Mesenchymal stem cell (in vitro differentiated cells and primary cell): Measurements from ENCODE around the gene MRPL11.

Source experiments
- DNase-seq: peaks from one replicate; pipeline ENCODE4 v3.0.0-alpha.2; 2013
- H2AFZ ChIP-seq: one replicate; pipeline ENCODE4 v1.6.1; 2013; ENCODE audit warnings: low read depth, mild to moderate bottlenecking, control low read depth, inconsistent platforms, low read length, moderate library complexity
- H2AK5ac ChIP-seq: 2 replicates; pipeline ENCODE4 v1.6.1; 2013; ENCODE audit warnings: low read length, moderate library complexity, mild to moderate bottlenecking, inconsistent platforms; ENCODE audit not compliant: severe bottlenecking
- H2BK120ac ChIP-seq: one replicate; pipeline ENCODE4 v1.6.1; 2013; ENCODE audit warnings: low read depth, mild to moderate bottlenecking, inconsistent platforms, low read length, moderate library complexity
- H2BK12ac ChIP-seq, 2 experiments: one replicate each; pipeline ENCODE4 v1.6.1; 2013; ENCODE audit warnings: inconsistent platforms in 2 of 2, low read length in 2 of 2, mild to moderate bottlenecking in 2 of 2, moderate library complexity in 2 of 2, control low read depth in 1 of 2
- H2BK15ac ChIP-seq: one replicate; pipeline ENCODE4 v1.6.1; 2013; ENCODE audit warnings: mild to moderate bottlenecking, low read depth, inconsistent platforms; ENCODE audit not compliant: poor library complexity, severe bottlenecking
- H2BK5ac ChIP-seq: 2 replicates; pipeline ENCODE4 v1.6.1; 2013; ENCODE audit warnings: low read depth, mild to moderate bottlenecking, low read length, control low read depth, inconsistent platforms; ENCODE audit not compliant: poor library complexity, severe bottlenecking
- H3K14ac ChIP-seq, 2 experiments: one replicate each; pipeline ENCODE4 v1.6.1; 2013; ENCODE audit warnings: inconsistent platforms in 2 of 2, low read length in 2 of 2, control low read depth in 1 of 2, mild to moderate bottlenecking in 1 of 2, moderate library complexity in 1 of 2
- H3K18ac ChIP-seq, 2 experiments: one replicate each; pipeline ENCODE4 v1.6.1; 2013; ENCODE audit warnings: inconsistent platforms in 2 of 2, low read length in 2 of 2, control low read depth in 1 of 2, low read depth in 1 of 2, mild to moderate bottlenecking in 1 of 2
- H3K23ac ChIP-seq, 2 experiments: one replicate each; pipeline ENCODE4 v1.6.1; 2013; ENCODE audit warnings: inconsistent platforms in 2 of 2, low read length in 2 of 2, mild to moderate bottlenecking in 2 of 2, moderate library complexity in 2 of 2, control low read depth in 1 of 2
- H3K27ac ChIP-seq: 2 replicates; pipeline ENCODE4 v1.5.1; 2013; ENCODE audit warnings: mild to moderate bottlenecking, moderate library complexity, low read length, control low read depth, inconsistent platforms; ENCODE audit not compliant: poor library complexity, severe bottlenecking
- H3K27me3 ChIP-seq, 2 experiments: 2 replicates each; pipeline versions ENCODE4 v1.6.1 to v1.7.0; 2013; ENCODE audit warnings: low read length in 2 of 2, mild to moderate bottlenecking in 2 of 2, moderate library complexity in 2 of 2, control low read depth in 1 of 2, inconsistent platforms in 1 of 2; ENCODE audit not compliant: control insufficient read depth in 1 of 2, insufficient read depth in 1 of 2
- H3K36me3 ChIP-seq, 2 experiments: 2 replicates each; pipeline versions ENCODE4 v1.6.1 to v1.7.0; 2013; ENCODE audit warnings: low read length in 2 of 2, control low read depth in 1 of 2, inconsistent platforms in 1 of 2, low read depth in 1 of 2, mild to moderate bottlenecking in 1 of 2; ENCODE audit not compliant: insufficient read depth in 2 of 2, control insufficient read depth in 1 of 2
- H3K4ac ChIP-seq, 2 experiments: one replicate each; pipeline ENCODE4 v1.6.1; 2013; ENCODE audit warnings: inconsistent platforms in 2 of 2, low read length in 2 of 2, mild to moderate bottlenecking in 2 of 2, moderate library complexity in 2 of 2, control low read depth in 1 of 2, low read depth in 1 of 2
- H3K4me1 ChIP-seq: 2 replicates; pipeline ENCODE4 v1.6.1; 2013; ENCODE audit warnings: low read depth, low read length, control low read depth; ENCODE audit not compliant: control insufficient read depth, insufficient read depth
- H3K4me2 ChIP-seq: 2 replicates; pipeline ENCODE4 v1.6.1; 2013; ENCODE audit warnings: low read length, mild to moderate bottlenecking, inconsistent platforms; ENCODE audit not compliant: poor library complexity, severe bottlenecking
- H3K4me3 ChIP-seq, 2 experiments: 2 replicates each; pipeline versions ENCODE4 v1.5.1 to v1.7.0; 2013; ENCODE audit warnings: low read length in 2 of 2, mild to moderate bottlenecking in 2 of 2, control low read depth in 1 of 2, low read depth in 1 of 2; ENCODE audit not compliant: insufficient read depth in 1 of 2
- H3K79me1 ChIP-seq: replicated peaks from 2 replicates; pipeline ENCODE4 v1.6.1; 2013; ENCODE audit warnings: mild to moderate bottlenecking, control low read depth, low read length, inconsistent platforms; ENCODE audit not compliant: poor library complexity, severe bottlenecking
- H3K9ac ChIP-seq: 2 replicates; pipeline ENCODE4 v1.7.0; 2013; ENCODE audit warnings: mild to moderate bottlenecking, low read length, moderate library complexity
- H3K9me3 ChIP-seq: 2 replicates; pipeline ENCODE4 v1.7.0; 2013; ENCODE audit warnings: mild to moderate bottlenecking, low read length; ENCODE audit not compliant: control insufficient read depth
- H4K8ac ChIP-seq: one replicate; pipeline ENCODE4 v1.6.1; 2013; ENCODE audit warnings: inconsistent platforms, mild to moderate bottlenecking, low read length, moderate library complexity
- H4K91ac ChIP-seq: one replicate; pipeline ENCODE4 v1.6.1; 2013; ENCODE audit warnings: mild to moderate bottlenecking, low read length, inconsistent platforms
- WGBS: methylation state at CpG from one replicate; pipeline ENCODE4 v1.1.7; 2013; ENCODE audit warnings: mixed read lengths; 5-methylcytosine and 5-hydroxymethylcytosine counted together

MRPL11 gene

GRCh38 chr11:66411323-66411722 lies 27.3 kb downstream of the MRPL11 start:
- H2AK5ac ChIP-seq = no peak overlapping the region
- no peak overlapping the region for H2AFZ ChIP-seq
- H4K91ac ChIP-seq = no peak overlapping the region
- H3K18ac ChIP-seq = no peak overlapping the region
- no peak overlapping the region for H4K8ac ChIP-seq
- DNase-seq = no peak
- no peak overlapping the region for H2BK5ac ChIP-seq
- H3K27me3 ChIP-seq = peaks cover 60 to 73% of the 10 kb centered on the region in 2 experiments
- H3K9ac ChIP-seq = no peak overlapping the region
- H2BK15ac ChIP-seq = no peak overlapping the region
- H2BK12ac ChIP-seq = no peak overlapping the region
- no peak overlapping the region for H2BK120ac ChIP-seq
- 58% methylated on average over 4 of the region's 4 CpGs for WGBS
- no peak overlapping the region for H3K4me2 ChIP-seq
- no peak overlapping the region for H3K4ac ChIP-seq
- no peaks in the 10 kb centered on the region for H3K9me3 ChIP-seq
- H3K4me3 ChIP-seq = no peak overlapping the region
- H3K79me1 ChIP-seq = no peaks in the 10 kb centered on the region
- H3K23ac ChIP-seq = no peak overlapping the region
- H3K14ac ChIP-seq = no peak overlapping the region
- peaks cover 7% of the 10 kb centered on the region for H3K4me1 ChIP-seq
- H3K36me3 ChIP-seq = no peaks in the 10 kb centered on the region
- no peak overlapping the region for H3K27ac ChIP-seq

- Histone ChIP-seq H2BK5ac (no peak overlapping the region), H3K18ac (no peak overlapping the region), H3K4ac (no peak overlapping the region), H2BK15ac (no peak overlapping the region), H2AK5ac (no peak overlapping the region), H3K27ac (no peak overlapping the region), H3K79me1 (no peaks in the 10 kb centered on the region), H3K14ac (no peak overlapping the region), H2BK12ac (no peak overlapping the region), H3K4me3 (no peak overlapping the region), H4K8ac (no peak overlapping the region), H3K23ac (no peak overlapping the region), H3K4me1 (peaks cover 7% of the 10 kb centered on the region), H2BK120ac (no peak overlapping the region), H3K36me3 (no peaks in the 10 kb centered on the region), H3K4me2 (no peak overlapping the region), H3K9ac (no peak overlapping the region), H4K91ac (no peak overlapping the region), H3K27me3 (peaks cover 72% of the 10 kb centered on the region in 2 experiments), H3K9me3 (no peaks in the 10 kb centered on the region), H2AFZ (no peak overlapping the region)
- WGBS = 86% methylated on average over 12 of the region's 12 CpGs
- no peak for DNase-seq
These were observed 28.5 kb downstream of the MRPL11 start for GRCh38 chr11:66410191-66410590.

DNA sequence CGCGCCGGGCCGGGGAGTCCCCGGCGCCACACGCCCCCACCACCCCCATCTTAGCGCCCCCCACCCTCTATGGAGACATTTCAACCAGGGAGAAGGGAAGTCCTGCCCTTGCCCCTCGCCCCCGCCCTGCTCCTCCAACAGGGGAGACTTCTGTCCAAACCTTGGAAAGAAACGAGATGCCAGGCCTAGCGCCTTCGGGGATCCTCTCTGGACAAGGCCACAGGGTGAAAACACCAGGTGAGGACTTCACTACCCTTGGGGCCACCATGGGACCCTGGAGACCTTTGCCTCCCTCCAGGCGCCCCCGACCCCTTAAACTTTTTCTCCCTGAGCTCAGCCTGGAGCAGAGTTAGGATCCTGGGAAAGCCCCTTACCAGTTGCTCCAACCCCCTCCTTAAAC lies 29.4 kb downstream of the MRPL11 start:
- Histone ChIP-seq H3K27me3 (peaks cover 72 to 74% of the 10 kb centered on the region in 2 experiments), H3K4me2 (no peak overlapping the region), H3K23ac (no peak overlapping the region), H2AK5ac (no peak overlapping the region), H3K36me3 (no peaks in the 10 kb centered on the region), H3K9me3 (no peaks in the 10 kb centered on the region), H3K18ac (no peak overlapping the region), H3K4me3 (no peak overlapping the region), H2AFZ (no peak overlapping the region), H4K91ac (no peak overlapping the region), H3K27ac (no peak overlapping the region), H3K4me1 (peaks cover 7% of the 10 kb centered on the region), H2BK12ac (peak overlapping the region in 1 of 2 experiments; percentile 31), H2BK5ac (no peak overlapping the region), H2BK120ac (no peak overlapping the region), H3K9ac (no peak overlapping the region), H2BK15ac (no peak overlapping the region), H3K14ac (no peak overlapping the region), H4K8ac (no peak overlapping the region), H3K4ac (no peak overlapping the region), H3K79me1 (no peaks in the 10 kb centered on the region)
- no peak for DNase-seq
- WGBS = 44% methylated on average over 8 of the region's 15 CpGs

DNA sequence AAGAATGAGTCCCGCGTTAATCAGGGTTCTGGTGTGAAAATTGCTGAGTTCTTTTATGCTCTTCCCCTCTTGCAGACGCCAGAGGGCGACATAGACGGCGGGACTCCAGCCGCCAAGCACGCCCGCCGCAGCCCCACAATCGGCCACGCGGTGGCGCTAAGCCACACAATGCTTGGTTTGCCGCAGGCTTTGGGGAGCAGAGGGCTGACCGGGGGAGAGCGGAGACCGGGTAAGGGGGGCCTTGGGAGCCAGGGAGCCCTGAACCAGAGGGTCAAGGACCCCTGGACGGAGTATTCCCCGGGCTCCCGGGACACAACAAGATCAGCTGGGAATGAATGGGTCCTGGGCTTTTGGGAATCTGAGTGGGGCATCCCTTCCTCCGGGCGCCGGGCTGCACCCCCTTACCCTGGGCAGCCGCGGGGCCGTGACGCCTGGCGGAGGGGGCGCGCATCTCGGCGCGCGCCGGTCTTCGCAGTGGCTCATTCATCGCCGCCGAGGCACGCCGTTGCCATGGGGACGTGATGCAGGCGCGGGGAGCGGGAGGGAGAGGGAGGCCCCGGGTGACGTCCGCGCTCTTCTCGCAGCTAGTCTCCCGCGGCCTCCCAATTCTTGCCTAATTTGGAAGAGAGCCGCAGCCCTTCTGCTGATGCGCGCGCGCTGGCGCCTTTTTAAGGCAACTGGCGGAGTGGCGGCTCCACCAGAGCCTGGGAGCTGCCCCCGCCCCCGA lies 30.0 kb downstream of the MRPL11 start:
- H3K36me3 ChIP-seq = no peaks in the 10 kb centered on the region
- H3K79me1 ChIP-seq = no peaks in the 10 kb centered on the region
- peak; percentile 93 for DNase-seq
- H3K4ac ChIP-seq = no peak overlapping the region
- peaks cover 7% of the 10 kb centered on the region for H3K4me1 ChIP-seq
- H4K91ac ChIP-seq = no peak overlapping the region
- no peaks in the 10 kb centered on the region for H3K9me3 ChIP-seq
- H3K4me3 ChIP-seq = peak overlapping the region; percentile 40 to 75
- no peak overlapping the region for H2BK5ac ChIP-seq
- peak overlapping the region; percentile 10 for H2AFZ ChIP-seq
- WGBS = under 1% methylated on average over 53 of the region's 63 CpGs
- H4K8ac ChIP-seq = no peak overlapping the region
- no peak overlapping the region for H3K14ac ChIP-seq
- H2BK120ac ChIP-seq = no peak overlapping the region
- no peak overlapping the region for H3K23ac ChIP-seq
- H3K27ac ChIP-seq = no peak overlapping the region
- H2BK12ac ChIP-seq = no peak overlapping the region
- H2BK15ac ChIP-seq = no peak overlapping the region
- H3K18ac ChIP-seq = no peak overlapping the region
- no peak overlapping the region for H2AK5ac ChIP-seq
- H3K9ac ChIP-seq = peak overlapping the region; percentile 88
- peaks cover 70 to 77% of the 10 kb centered on the region in 2 experiments for H3K27me3 ChIP-seq
- H3K4me2 ChIP-seq = peak overlapping the region; percentile 96
